Measurements from ENCODE around the gene LGR5.

LGR5 gene, protein sequence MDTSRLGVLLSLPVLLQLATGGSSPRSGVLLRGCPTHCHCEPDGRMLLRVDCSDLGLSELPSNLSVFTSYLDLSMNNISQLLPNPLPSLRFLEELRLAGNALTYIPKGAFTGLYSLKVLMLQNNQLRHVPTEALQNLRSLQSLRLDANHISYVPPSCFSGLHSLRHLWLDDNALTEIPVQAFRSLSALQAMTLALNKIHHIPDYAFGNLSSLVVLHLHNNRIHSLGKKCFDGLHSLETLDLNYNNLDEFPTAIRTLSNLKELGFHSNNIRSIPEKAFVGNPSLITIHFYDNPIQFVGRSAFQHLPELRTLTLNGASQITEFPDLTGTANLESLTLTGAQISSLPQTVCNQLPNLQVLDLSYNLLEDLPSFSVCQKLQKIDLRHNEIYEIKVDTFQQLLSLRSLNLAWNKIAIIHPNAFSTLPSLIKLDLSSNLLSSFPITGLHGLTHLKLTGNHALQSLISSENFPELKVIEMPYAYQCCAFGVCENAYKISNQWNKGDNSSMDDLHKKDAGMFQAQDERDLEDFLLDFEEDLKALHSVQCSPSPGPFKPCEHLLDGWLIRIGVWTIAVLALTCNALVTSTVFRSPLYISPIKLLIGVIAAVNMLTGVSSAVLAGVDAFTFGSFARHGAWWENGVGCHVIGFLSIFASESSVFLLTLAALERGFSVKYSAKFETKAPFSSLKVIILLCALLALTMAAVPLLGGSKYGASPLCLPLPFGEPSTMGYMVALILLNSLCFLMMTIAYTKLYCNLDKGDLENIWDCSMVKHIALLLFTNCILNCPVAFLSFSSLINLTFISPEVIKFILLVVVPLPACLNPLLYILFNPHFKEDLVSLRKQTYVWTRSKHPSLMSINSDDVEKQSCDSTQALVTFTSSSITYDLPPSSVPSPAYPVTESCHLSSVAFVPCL

GRCh38 chr12:71439613-71440344, at the start of gene LGR5:
Gene LGR5, plus strand, starts transcription at chr12:71439798. Its CDS starts 283 bp downstream, at chr12:71440081.
- DNase-seq (ENCODE audit: low spot score), result peak; percentile 76

- DNase-seq (ENCODE audit: low spot score), result peak; percentile 71
These were observed 47.0 kb upstream of the LGR5 start for GRCh38 chr12:71392521-71393145.

DNA sequence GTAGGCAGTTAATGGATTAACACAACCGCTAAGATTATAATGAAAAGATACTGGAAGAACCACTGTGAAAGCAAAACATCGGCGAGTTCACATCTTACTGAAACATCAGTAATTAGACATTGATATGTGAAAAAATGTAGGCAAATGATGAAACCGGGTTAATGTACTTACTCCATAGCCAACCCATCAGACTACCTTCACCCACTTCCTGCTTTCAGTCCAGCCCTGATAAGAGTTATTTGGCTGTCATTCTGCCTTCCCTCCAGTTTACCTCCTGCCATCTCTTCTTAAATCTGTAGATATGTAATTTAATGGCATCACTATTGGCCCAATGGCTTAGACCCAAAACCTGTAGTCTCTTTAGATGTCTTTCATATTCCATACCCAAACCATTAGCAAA, 46.0 kb upstream of the LGR5 start:
- DNase-seq (ENCODE audit: low spot score), result no peak

DNA sequence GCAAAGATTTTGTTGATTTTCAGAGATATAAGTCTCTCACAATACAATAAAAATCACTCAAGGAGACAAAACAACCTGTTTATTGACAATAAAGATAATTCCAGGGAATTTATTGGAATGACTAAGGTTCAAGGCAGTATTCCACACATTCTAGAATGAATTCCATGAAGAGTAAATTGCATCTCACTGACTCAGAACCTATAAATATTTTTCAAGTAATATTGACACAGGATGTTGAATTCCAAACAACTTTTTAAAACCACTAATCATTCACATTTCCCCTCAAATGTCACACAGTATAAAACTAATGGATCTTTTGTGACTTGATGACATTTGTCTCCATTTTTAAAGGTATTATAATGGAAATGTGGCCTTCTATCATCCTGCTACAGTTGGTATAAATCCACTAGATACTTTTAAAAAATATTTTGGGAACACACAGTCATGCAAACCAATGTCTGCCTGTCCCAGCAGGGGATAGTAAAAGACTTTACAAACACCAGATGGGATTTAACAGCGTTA, 42.1 kb upstream of the LGR5 start:
- DNase-seq (ENCODE audit: low spot score), result no peak

DNA sequence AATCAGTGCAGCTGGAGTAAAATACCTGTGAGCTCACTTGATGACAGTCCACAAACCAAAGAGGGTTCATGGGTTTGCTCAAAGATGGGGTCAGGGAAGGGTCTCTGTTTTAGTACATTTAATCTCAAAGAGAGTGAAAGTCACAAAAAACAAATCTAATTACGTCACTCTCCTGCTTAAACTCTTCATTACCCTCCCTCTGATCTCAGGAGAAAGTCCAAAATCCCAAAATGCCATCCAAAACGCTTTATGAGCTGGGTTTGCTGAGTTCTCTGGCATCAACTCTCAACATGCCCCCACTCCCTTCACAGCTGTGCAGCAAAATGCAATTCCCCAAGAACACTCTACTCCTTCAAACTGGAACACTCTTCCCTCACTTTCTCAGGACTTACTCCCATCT, 40.4 kb upstream of the LGR5 start:
- DNase-seq (ENCODE audit: low spot score), result no peak

- no peak for DNase-seq (ENCODE audit: low spot score)
These were observed 39.1 kb upstream of the LGR5 start for GRCh38 chr12:71400481-71400880.

DNA sequence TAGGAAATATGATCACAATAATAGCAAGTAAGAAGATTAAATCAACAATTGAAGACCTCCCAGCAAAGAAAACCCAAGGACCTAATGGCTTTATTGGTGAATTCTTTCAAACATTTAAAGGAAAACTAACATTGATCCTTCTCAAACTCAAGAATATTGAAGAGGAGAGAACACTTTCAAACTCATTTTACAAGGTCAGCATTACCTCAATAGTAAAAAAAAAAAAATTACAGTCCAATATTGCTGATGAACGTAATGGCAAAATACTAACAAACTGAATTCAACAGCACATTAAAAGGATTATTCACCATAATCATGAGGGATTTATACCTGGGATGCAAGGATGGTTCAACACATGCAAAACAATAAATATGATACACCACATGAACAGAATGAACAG, 33.7 kb upstream of the LGR5 start:
- DNase-seq (ENCODE audit: low spot score), result no peak

- no peak for DNase-seq (ENCODE audit: low spot score)
These were observed 31.9 kb upstream of the LGR5 start for GRCh38 chr12:71407732-71408131.

DNA sequence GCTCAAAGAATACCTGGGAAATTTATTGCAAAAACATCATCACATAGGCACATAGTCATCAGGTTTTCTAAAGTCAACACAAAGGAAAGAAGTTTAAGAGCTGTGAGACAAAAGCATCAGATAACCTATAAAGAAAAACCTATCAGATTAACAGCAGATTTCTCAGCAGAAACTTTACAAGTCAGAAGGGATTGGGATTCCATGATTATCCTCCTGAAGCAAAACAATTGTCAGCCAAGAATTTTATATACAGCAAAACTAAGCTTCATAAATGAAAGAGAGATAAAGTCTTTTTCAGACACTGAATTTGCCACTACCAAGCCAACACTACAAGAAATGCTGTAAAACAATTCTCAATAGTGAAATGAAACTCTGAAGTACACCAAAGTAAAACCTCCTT, 28.8 kb upstream of the LGR5 start:
- no peak for DNase-seq (ENCODE audit: low spot score)

- DNase-seq (ENCODE audit: low spot score), result no peak
These were observed 28.0 kb upstream of the LGR5 start for GRCh38 chr12:71411635-71412034.

- peak; percentile 62 for DNase-seq (ENCODE audit: low spot score)
These were observed 24.0 kb upstream of the LGR5 start for GRCh38 chr12:71415336-71416231.

DNA sequence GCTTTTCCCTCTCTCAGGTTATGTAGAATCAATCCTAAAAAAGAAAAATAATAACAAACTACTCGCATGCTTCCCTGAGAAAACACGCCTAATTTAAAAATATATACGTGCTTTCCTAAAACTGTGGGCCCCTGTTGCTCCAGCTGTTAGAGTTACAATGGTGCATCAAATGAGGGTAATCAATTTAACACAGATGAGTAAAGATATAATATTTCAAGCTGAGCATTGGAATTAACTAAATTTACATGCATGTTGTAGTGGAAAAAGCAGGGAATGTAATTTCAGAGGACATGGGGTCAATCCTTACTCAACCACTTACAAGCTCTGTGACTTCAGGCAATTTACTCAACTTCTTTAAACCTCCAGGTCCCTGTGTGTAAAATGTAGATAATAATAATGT, 22.4 kb upstream of the LGR5 start:
- DNase-seq (ENCODE audit: low spot score), result no peak

- DNase-seq (ENCODE audit: low spot score), result no peak
These were observed 18.7 kb upstream of the LGR5 start for GRCh38 chr12:71420775-71421406.

DNA sequence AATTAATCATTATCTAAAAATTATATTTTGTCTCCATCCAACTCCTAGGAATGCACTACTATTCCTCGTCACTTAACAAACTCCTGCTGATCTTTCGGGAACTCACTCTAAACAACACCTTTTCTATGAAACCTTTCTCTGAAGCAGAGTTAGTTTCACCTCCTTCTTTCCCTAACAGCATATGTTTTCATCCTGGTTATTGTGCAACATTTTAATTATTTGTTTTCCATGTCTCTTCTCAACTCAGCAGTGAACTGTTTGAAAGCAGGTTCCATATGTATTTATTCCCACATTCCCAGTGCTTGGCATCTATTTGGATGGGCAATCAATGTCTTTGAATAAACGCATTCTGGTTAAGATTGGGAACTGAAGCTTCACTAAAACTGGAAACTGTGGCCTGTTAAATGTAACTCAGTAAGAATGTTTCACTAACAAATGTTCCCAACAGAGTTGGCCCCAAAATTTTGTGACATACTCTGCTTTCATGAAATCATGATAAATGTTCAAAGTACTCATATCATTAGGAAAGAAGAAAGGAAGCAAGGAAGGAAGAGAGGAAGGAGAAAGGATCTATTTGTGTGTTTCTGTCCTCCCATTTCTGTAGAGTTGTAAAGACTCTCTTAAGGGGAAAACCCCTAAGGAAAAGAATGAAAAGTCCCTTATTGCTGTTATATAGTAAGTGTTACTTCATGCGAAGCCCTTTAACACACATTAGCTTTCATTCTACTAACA, 13.9 kb upstream of the LGR5 start:
- no peak for DNase-seq (ENCODE audit: low spot score)

GRCh38 chr12:71426300-71427047, 13.1 kb upstream of the LGR5 start:
- DNase-seq (ENCODE audit: low spot score), result no peak

DNA sequence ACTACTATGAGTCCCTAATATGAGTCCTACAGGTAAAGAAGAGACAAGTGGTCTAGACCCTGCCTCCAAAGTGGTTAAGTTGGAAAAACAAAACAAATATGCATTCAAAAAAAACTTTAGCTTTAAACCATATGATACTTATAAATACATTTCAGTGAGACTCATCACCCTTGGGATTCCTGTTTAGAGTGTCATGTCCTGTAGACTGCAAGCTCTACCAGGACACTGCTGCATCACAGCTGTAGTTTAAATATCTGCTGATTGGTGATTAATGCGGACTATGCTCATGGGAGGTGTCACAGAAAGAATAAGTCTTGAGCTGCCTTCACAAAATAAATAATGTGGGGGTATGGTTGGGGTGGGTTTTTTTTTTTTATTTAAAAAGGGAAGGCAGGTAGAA, 8.8 kb upstream of the LGR5 start:
- no peak for DNase-seq (ENCODE audit: low spot score)

DNA sequence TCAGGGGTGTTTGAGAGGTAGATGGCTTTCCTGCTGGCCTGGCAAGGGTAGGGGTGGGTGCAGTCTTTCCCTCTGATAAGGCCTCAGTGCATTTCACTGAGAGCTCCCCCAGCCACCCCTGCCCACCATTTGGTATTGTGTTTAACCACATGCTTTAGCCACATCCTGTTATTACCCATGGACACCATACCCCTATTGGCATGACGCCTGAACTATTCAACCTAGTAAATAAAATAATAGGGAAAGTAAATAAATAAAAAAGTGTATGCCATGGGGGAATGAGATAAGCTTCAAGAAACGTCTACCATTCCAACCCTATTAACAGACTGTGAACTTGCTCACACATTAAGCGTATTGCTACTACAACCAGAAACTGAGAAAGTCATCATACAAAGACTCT, 7.6 kb upstream of the LGR5 start:
- no peak for DNase-seq (ENCODE audit: low spot score)

GRCh38 chr12:71432936-71433335, 6.7 kb upstream of the LGR5 start:
- no peak for DNase-seq (ENCODE audit: low spot score)

DNA sequence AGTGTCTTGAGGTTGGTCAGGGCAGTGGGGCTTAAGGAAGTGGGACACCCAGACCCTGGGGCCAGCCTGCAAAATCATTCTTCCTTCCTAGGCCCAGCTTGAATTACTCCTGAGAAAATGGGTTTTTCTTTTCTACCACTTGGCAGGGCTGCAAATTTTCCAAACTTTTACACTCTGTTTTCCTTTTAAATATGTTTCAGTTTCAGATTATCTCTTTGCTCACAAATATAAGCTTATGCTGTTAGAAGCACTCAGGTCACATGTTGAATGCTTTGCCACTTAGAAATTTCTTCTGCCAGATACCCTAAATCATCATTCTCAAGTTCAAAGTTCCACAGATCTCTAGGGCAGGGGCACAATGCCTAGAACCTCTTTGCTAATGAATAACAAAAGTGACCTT, 2.9 kb upstream of the LGR5 start:
- DNase-seq (ENCODE audit: low spot score), result no peak
